DOHH2 (cell line): ENCODE results near the gene PEPD.

ENCODE experiments used
- EZH2phosphoT487 ChIP-seq: fragments of 200-600 bp; sonication (generic); IDR thresholded peaks from 2 replicates; pipeline ENCODE4 v1.6.1; 2017; ENCODE audit warnings: borderline replicate concordance, mild to moderate bottlenecking, antibody characterized with exemption, low read length, moderate library complexity, mixed read lengths
- TF ChIP-seq, protein P1 (sequence below): fragments of 200-600 bp; sonication (generic); IDR thresholded peaks from one replicate; pipeline ENCODE4 v1.5.1; 2014; ENCODE audit warnings: antibody characterized with exemption, mild to moderate bottlenecking, low read depth, low read length; ENCODE audit not compliant: poor library complexity, severe bottlenecking

DNA sequence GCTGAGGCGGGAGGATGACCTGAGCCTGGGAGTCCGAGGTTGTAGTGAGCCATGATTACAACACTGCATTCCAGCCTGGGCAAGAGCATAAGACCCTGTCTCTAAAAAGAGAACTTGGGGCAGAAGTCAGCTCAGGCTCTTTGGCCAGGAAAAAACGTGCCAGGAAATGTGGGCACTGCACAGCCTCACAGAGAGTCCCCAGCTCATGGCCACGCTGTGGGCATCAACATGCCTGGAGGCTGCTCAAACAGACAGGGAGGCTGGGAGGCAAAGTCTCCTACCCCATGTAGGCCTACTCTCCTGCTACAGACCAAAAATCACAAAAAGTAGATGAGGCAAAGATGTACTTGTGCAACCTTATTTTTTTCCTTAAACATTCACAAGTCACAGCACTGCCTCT lies 49.4 kb downstream of the PEPD start:
- TF ChIP-seq, protein P1, sequence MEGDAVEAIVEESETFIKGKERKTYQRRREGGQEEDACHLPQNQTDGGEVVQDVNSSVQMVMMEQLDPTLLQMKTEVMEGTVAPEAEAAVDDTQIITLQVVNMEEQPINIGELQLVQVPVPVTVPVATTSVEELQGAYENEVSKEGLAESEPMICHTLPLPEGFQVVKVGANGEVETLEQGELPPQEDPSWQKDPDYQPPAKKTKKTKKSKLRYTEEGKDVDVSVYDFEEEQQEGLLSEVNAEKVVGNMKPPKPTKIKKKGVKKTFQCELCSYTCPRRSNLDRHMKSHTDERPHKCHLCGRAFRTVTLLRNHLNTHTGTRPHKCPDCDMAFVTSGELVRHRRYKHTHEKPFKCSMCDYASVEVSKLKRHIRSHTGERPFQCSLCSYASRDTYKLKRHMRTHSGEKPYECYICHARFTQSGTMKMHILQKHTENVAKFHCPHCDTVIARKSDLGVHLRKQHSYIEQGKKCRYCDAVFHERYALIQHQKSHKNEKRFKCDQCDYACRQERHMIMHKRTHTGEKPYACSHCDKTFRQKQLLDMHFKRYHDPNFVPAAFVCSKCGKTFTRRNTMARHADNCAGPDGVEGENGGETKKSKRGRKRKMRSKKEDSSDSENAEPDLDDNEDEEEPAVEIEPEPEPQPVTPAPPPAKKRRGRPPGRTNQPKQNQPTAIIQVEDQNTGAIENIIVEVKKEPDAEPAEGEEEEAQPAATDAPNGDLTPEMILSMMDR = no peak
- no peak for TF ChIP-seq EZH2phosphoT487
